SH-SY5Y (cell line): Measurements from ENCODE around the gene PIP5K1C.

Experiments
- GATA2 ChIP-seq: IDR thresholded peaks from 2 replicates; pipeline ENCODE4 v1.6.1; 2011; ENCODE audit warnings: mild to moderate bottlenecking, low read depth, low read length
- GATA3 ChIP-seq: IDR thresholded peaks from 2 replicates; pipeline ENCODE4 v1.6.1; 2011; ENCODE audit warnings: low read depth, mild to moderate bottlenecking, low read length, moderate library complexity

DNA sequence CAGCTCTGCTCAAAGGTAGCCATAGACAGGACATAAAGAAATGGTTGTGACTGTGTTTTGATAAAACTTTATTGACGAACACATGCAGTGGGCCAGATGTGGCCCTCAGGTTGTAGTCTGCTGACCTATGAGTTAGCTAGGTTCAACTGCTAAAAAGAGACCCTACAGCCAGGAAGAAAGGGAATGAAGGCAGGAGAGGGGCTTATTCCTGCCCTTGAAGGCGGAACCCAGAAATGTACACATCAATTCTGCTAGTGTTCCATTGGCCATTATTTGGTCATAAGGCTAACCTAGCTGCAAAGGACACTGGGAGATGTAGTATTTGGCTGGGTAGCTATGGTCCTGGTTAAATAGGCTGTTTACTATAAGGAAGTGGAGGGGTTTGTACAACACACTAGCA, 43.2 kb upstream of the PIP5K1C start:
- no peak for TF ChIP-seq GATA2
- TF ChIP-seq GATA3 = no peak
